KMS-11 (cell line): Measurements from ENCODE around the gene KCNQ1.

Experiments
- H2AFZ ChIP-seq: fragments of 200-600 bp; sonication (generic); 2 replicates; pipeline ENCODE4 v1.6.1; 2016; ENCODE audit warnings: antibody characterized with exemption, mixed run types, low read depth
- H3K27ac ChIP-seq: fragments of 200-600 bp; sonication (generic); 2 replicates; pipeline ENCODE4 v1.6.1; 2016; ENCODE audit warnings: mild to moderate bottlenecking, mixed run types
- H3K27me3 ChIP-seq: fragments of 200-600 bp; sonication (generic); 2 replicates; pipeline ENCODE4 v1.6.1; 2017; ENCODE audit warnings: mild to moderate bottlenecking, low read depth, mixed run types, moderate library complexity; ENCODE audit not compliant: insufficient read depth
- H3K36me3 ChIP-seq: fragments of 200-600 bp; sonication (generic); 2 replicates; pipeline ENCODE4 v1.6.1; 2017; ENCODE audit warnings: mild to moderate bottlenecking, mixed run types; ENCODE audit not compliant: insufficient read depth
- H3K4me1 ChIP-seq: fragments of 200-600 bp; sonication (generic); 2 replicates; pipeline ENCODE4 v1.6.1; 2016; ENCODE audit warnings: mild to moderate bottlenecking, low read depth, mixed run types; ENCODE audit not compliant: poor library complexity, severe bottlenecking
- H3K4me2 ChIP-seq: fragments of 200-600 bp; sonication (generic); 2 replicates; pipeline ENCODE4 v1.7.0; 2016; ENCODE audit warnings: mild to moderate bottlenecking, mixed run types
- H3K4me3 ChIP-seq: fragments of 200-600 bp; sonication (generic); IDR thresholded peaks from 2 replicates; pipeline ENCODE4 v1.6.1; 2017; ENCODE audit warnings: low read depth, low read length, mixed read lengths; ENCODE audit not compliant: insufficient read depth
- H3K79me2 ChIP-seq: fragments of 200-600 bp; sonication (generic); 2 replicates; pipeline ENCODE4 v1.6.1; 2016; ENCODE audit warnings: low read depth, mixed run types; ENCODE audit not compliant: insufficient read depth
- H3K9ac ChIP-seq: fragments of 200-600 bp; sonication (generic); 2 replicates; pipeline ENCODE4 v1.6.1; 2016; ENCODE audit warnings: mild to moderate bottlenecking, mixed run types
- H4K20me1 ChIP-seq: fragments of 200-600 bp; sonication (generic); 2 replicates; pipeline ENCODE4 v1.6.1; 2016; ENCODE audit warnings: mild to moderate bottlenecking, mixed run types; ENCODE audit not compliant: insufficient read depth
- CTCF ChIP-seq: fragments of 200-600 bp; sonication (generic); conservative IDR thresholded peaks from 2 replicates; pipeline ENCODE4 v1.6.1; 2017; ENCODE audit warnings: low read depth, mild to moderate bottlenecking, antibody characterized with exemption, low read length, moderate library complexity, mixed read lengths

Gene KCNQ1

GRCh38 chr11:2397005-2397404 is 47.8 kb upstream of the KCNQ1 start:
- no peak overlapping the region for H3K27ac ChIP-seq
- no peaks in the 10 kb centered on the region for H3K36me3 ChIP-seq
- H4K20me1 ChIP-seq: no peaks in the 10 kb centered on the region
- TF ChIP-seq CTCF: no peak
- H3K79me2 ChIP-seq: peaks cover 14% of the 10 kb centered on the region; the same call in 1 of the 2 replicates
- peaks cover 6% of the 10 kb centered on the region for H3K4me1 ChIP-seq
- no peaks in the 10 kb centered on the region for H3K27me3 ChIP-seq
- no peak overlapping the region for H3K4me2 ChIP-seq
- no peak overlapping the region for H2AFZ ChIP-seq
- no peak overlapping the region for H3K4me3 ChIP-seq
- no peak overlapping the region for H3K9ac ChIP-seq

GRCh38 chr11:2398664-2399355 is 46.0 kb upstream of the KCNQ1 start:
- Histone ChIP-seq H3K27me3 (no peaks in the 10 kb centered on the region), H3K9ac (no peak overlapping the region), H3K4me2 (peak overlapping the region; percentile 98), H3K36me3 (no peaks in the 10 kb centered on the region), H3K4me1 (peaks cover 6% of the 10 kb centered on the region), H3K27ac (0 out of 2 replicates have a peak overlapping the region, but pooled peaks have one; percentile 61), H3K79me2 (peaks cover 17% of the 10 kb centered on the region; the same call in 1 of the 2 replicates), H3K4me3 (no peak overlapping the region), H4K20me1 (no peaks in the 10 kb centered on the region), H2AFZ (no peak overlapping the region)
- no peak for TF ChIP-seq CTCF

GRCh38 chr11:2399488-2400068 is 45.2 kb upstream of the KCNQ1 start:
- Histone ChIP-seq H3K27me3 (no peaks in the 10 kb centered on the region), H3K4me3 (no peak overlapping the region), H4K20me1 (no peaks in the 10 kb centered on the region), H2AFZ (peak overlapping the region; percentile 52; the same call in 1 of the 2 replicates), H3K4me1 (peaks cover 6% of the 10 kb centered on the region), H3K36me3 (no peaks in the 10 kb centered on the region), H3K4me2 (peak overlapping the region; percentile 98), H3K27ac (peak overlapping the region; percentile 61), H3K79me2 (peaks cover 17% of the 10 kb centered on the region; the same call in 1 of the 2 replicates), H3K9ac (peak overlapping the region; percentile 72)
- TF ChIP-seq CTCF: no peak

GRCh38 chr11:2400069-2400761 is 44.6 kb upstream of the KCNQ1 start, which contains the start of gene TSSC4:
Gene TSSC4, plus strand, starts transcription at chr11:2400750. Its CDS starts 1,884 bp downstream, at chr11:2402634.
- Histone ChIP-seq H3K27me3 (no peaks in the 10 kb centered on the region), H3K36me3 (no peaks in the 10 kb centered on the region), H3K4me1 (peaks cover 6% of the 10 kb centered on the region), H3K79me2 (peaks cover 17% of the 10 kb centered on the region; the same call in 1 of the 2 replicates), H2AFZ (peak within 1 kb of the TSS; percentile 52; the same call in 1 of the 2 replicates), H4K20me1 (no peaks in the 10 kb centered on the region), H3K9ac (peak within 1 kb of the TSS; percentile 74), H3K27ac (peak within 1 kb of the TSS; percentile 61), H3K4me2 (peak within 1 kb of the TSS; percentile 98), H3K4me3 (no peak within 1 kb of the TSS)
- peak; percentile 67 for TF ChIP-seq CTCF
